IPS DF 6.9 (cell line): ENCODE results near the gene ATP6V1D.
A peak's percentile ranks its signal among the peaks of the same experiment; 100 is the strongest.
"Not testable (repeated sequence)": the region's sequence is repeated elsewhere in the genome, so short reads cannot be mapped to it uniquely, and the experiment has no call there.

Source experiments
- DNase-seq: peaks from one replicate; pipeline ENCODE4 v3.0.0-alpha.2; 2013; ENCODE audit warnings: low read depth, low spot score
- H3K27ac ChIP-seq: one replicate; pipeline ENCODE4 v1.5.1; 2013; ENCODE audit warnings: low read length, control low read depth
- H3K27me3 ChIP-seq: 2 replicates; pipeline ENCODE4 v1.6.1; 2013; ENCODE audit warnings: mild to moderate bottlenecking, low read length; ENCODE audit not compliant: control insufficient read depth, insufficient read depth
- H3K36me3 ChIP-seq: 2 replicates; pipeline ENCODE4 v1.6.1; 2013; ENCODE audit warnings: low read length; ENCODE audit not compliant: control insufficient read depth, insufficient read depth
- H3K4me1 ChIP-seq: 2 replicates; pipeline ENCODE4 v1.6.1; 2013; ENCODE audit warnings: low read length; ENCODE audit not compliant: control insufficient read depth, insufficient read depth
- H3K4me3 ChIP-seq: 2 replicates; pipeline ENCODE4 v1.5.1; 2013; ENCODE audit warnings: mild to moderate bottlenecking, low read length
- H3K9me3 ChIP-seq: 2 replicates; pipeline ENCODE4 v1.6.1; 2013; ENCODE audit warnings: low read length, inconsistent platforms; ENCODE audit not compliant: control insufficient read depth, insufficient read depth
- WGBS: extraction: QIAGEN DNeasy Blood & Tissue Kit; methylation state at CpG from one replicate; pipeline ENCODE4 v1.1.7; 2013; ENCODE audit warnings: mixed read lengths, missing lambda C conversion rate; ENCODE audit not compliant: insufficient read length, insufficient coverage; 5-methylcytosine and 5-hydroxymethylcytosine counted together

The ATP6V1D gene

DNA sequence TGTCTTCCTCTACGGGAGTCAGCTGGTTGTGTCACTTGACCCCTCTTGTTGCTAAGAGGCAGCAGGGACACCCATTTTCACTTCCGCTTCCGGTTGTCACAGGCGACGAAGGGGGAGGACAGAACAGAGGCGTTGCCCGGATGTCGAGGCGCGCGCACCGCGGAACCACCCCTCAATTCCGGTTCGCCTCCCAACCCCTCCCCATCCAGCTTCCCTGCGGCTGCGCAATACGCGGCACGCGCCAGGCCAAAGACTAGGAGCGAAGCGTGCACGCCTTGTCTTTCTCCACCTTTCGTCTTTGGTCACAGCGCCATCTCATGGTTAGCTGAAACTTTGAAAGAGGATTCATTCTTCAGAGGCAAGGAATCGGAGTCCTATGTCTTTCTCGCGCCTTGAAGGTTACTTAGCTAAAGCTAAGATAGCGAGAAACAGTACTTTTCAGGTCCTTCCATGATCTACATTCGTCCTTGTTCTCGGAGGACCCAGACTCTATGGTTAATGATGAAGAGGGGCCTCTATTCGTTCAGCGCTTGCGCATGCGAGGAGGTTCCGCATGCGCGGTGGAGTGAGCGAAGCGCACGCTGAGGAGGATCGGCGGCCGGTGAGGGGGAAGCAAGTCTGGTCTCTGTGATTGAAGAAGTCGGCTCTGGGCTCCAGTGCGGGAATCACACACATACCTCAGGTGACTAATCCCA is at the start of gene ATP6V1D, which contains the start of gene EIF2S1:
ATP6V1D (minus strand) TSS at position 30 of the 695 bp plus-strand sequence. CDS start 106 bp downstream, outside the sequence.
EIF2S1 (plus strand) TSS at position 554 of the 695 bp plus-strand sequence. CDS start 4,440 bp downstream, outside the sequence.
- no CpG with 5 or more reads among the region's 47 CpGs for WGBS
- H3K9me3 ChIP-seq: no peaks in the 10 kb centered on the region
- H3K27ac ChIP-seq: no peak within 1 kb of the TSS
- no peaks in the 10 kb centered on the region for H3K4me1 ChIP-seq
- no peaks in the 10 kb centered on the region for H3K36me3 ChIP-seq
- H3K27me3 ChIP-seq: no peaks in the 10 kb centered on the region
- peak; percentile 98 for DNase-seq
- H3K4me3 ChIP-seq: peak within 1 kb of the TSS; percentile 92

DNA sequence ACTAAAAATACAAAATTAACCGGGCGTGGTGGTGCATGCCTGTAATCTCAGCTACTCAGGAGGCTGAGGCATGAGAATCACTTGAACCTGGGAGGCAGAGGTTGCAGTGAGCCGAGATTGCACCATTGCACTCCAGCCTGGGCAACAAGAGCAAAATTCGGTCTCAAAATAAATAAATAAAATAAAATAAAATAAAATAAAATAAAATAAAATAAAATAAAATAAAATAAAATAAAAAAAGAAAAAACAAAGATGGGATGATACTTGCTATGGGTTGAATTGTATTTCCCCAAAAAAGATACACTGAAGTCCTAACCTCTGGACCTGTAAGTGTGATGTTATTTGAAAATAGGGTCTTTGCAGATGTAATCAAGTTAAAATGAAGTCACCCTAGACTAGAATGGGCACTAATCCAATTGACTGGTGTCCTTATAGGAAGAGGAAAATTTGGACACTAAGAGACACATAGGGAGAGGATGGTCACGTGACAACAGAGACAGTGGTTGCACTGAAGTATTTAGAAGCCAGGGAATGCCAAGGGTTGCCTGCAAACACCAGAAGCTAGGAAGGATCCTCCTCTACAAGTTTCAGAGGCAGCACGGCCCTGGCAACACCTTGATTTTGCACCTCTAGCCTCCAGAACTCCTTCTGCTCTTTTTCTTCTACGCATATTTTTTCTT is 48.7 kb upstream of the ATP6V1D start:
- H3K4me1 ChIP-seq, H3K4me3 ChIP-seq: not testable (repeated sequence)
- 100% methylated on average over 1 of the region's 7 CpGs for WGBS

DNA sequence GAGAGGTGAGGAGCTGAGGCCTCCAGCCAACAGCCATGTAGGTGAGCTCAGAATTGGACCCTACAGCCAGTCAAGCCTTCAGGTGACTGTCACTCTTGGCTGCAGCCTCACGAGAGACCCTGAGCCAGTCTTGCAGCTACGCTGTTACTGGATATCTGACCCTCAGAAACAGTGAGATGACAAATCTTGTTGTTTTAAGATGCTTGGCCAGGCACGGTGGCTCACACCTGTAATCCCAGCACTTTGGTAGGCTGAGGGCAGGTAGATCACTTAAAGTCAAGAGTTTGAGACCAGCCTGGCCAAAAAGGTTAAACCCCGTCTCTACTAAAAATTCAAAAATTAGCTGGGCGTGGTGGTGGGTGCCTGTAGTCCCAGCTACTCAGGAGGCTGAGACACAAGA is 46.2 kb upstream of the ATP6V1D start:
- Histone ChIP-seq H3K4me3 (no peak overlapping the region), H3K27me3 (no peaks in the 10 kb centered on the region), H3K27ac (no peak overlapping the region), H3K9me3 (no peaks in the 10 kb centered on the region), H3K4me1 (no peaks in the 10 kb centered on the region), H3K36me3 (no peaks in the 10 kb centered on the region)
- WGBS: no CpG with 5 or more reads among the region's 5 CpGs
- no peak for DNase-seq

More for the DNA sequence above, 48.7 kb upstream of the ATP6V1D start:
- H3K9me3 ChIP-seq, DNase-seq, H3K27ac ChIP-seq, H3K36me3 ChIP-seq: not testable (repeated sequence)
- H3K27me3 ChIP-seq: peaks cover 14% of the 10 kb centered on the region; the same call in 1 of the 2 replicates

DNA sequence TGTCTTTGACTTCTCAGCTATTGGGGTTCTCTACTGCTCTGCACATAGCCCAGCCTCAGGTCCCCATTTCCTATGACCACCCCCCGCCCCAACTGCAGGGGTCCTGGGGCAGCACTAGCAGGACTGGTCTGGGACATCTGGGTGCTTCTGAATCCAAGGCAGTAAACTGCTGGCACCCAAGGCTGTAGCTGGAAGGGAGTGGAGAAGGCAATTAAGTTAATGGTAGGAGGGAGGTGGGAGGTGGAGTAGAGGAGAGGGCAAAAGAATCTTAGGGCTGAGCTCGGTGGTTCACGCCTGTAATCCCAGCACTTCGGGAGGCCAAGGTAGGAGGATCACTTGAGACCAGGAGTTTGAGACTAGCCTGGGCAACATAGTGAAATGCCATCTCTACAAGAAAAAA is 40.8 kb upstream of the ATP6V1D start:
- Histone ChIP-seq H3K4me3 (no peak overlapping the region), H3K27ac (no peak overlapping the region), H3K27me3 (no peaks in the 10 kb centered on the region), H3K4me1 (no peaks in the 10 kb centered on the region), H3K9me3 (no peaks in the 10 kb centered on the region), H3K36me3 (no peaks in the 10 kb centered on the region)
- no CpG with 5 or more reads among the region's 4 CpGs for WGBS
- DNase-seq: no peak

DNA sequence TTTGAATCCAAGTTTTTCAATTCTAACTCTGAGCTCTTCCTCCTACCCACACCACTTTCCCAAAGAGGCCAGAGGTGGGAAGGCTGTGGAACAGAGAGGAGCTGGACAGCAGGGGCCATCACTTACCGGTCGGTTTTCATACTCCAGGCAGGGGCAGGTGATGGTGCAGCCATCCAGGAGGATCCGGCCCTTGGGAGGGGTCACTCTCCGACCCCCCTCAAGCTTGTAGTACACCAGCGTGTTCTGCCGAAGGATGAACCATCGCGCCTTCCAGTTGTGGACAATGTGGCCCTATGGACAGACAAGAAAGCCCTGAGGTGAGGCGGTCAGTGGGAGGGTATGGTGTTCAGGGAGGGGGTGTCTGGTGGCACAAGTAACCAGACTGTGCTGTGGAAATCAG is 37.9 kb upstream of the ATP6V1D start:
- no peak overlapping the region for H3K4me3 ChIP-seq
- H3K9me3 ChIP-seq: no peaks in the 10 kb centered on the region
- H3K36me3 ChIP-seq: no peaks in the 10 kb centered on the region
- no peaks in the 10 kb centered on the region for H3K27me3 ChIP-seq
- H3K4me1 ChIP-seq: no peaks in the 10 kb centered on the region
- no peak for DNase-seq
- WGBS: no CpG with 5 or more reads among the region's 9 CpGs
- H3K27ac ChIP-seq: no peak overlapping the region

DNA sequence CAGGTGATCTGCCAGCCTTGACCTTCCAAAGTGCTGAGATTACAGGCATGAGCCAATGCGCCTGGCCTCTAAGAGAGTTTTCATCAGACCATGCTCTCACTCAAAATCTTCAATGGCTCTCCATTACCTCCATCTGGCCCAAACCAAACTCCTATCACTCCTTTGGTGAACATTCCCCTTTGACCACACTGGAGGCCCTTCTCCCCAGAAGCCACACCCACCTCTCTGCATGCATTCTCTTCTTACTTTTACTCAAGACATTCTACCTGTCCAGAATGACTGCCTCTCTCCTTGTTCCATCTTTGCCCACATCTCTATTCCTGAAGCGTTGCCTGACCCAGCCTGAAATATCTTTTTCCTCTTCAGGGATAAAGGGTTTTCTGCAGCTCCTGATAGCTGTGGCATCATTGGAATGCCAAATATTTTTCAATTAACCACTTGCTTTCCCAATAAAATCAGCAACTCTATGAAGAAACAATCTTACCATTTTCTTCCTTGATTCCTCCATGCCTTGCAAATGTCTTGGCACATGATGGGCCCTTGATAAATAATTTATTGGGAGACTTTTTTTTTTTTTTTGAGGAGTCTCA is 36.9 kb upstream of the ATP6V1D start:
- no peaks in the 10 kb centered on the region for H3K4me1 ChIP-seq
- H3K4me3 ChIP-seq: no peak overlapping the region
- no CpG with 5 or more reads among the region's 2 CpGs for WGBS
- H3K27ac ChIP-seq: no peak overlapping the region
- no peaks in the 10 kb centered on the region for H3K36me3 ChIP-seq
- no peaks in the 10 kb centered on the region for H3K27me3 ChIP-seq
- no peak for DNase-seq
- H3K9me3 ChIP-seq: no peaks in the 10 kb centered on the region

DNA sequence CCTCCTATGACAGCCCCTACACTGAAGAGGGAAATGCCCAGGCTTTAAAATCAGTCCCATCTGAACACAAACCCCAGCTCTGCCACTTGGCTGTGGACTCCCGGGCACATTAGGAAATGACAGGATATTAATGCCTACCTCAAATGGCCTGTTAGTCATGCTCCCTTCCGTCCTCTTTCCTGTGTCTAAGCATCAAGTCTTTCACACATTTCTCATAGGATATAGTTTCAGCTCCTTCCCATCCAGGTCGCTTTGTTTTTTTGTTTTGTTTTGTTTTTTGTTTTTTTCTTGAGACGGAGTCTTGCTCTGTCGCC is 36.2 kb upstream of the ATP6V1D start:
- Histone ChIP-seq H3K9me3 (no peaks in the 10 kb centered on the region), H3K4me1 (no peaks in the 10 kb centered on the region), H3K27ac (no peak overlapping the region), H3K36me3 (no peaks in the 10 kb centered on the region), H3K4me3 (no peak overlapping the region), H3K27me3 (no peaks in the 10 kb centered on the region)
- no peak for DNase-seq
- no CpG with 5 or more reads among the region's 5 CpGs for WGBS

DNA sequence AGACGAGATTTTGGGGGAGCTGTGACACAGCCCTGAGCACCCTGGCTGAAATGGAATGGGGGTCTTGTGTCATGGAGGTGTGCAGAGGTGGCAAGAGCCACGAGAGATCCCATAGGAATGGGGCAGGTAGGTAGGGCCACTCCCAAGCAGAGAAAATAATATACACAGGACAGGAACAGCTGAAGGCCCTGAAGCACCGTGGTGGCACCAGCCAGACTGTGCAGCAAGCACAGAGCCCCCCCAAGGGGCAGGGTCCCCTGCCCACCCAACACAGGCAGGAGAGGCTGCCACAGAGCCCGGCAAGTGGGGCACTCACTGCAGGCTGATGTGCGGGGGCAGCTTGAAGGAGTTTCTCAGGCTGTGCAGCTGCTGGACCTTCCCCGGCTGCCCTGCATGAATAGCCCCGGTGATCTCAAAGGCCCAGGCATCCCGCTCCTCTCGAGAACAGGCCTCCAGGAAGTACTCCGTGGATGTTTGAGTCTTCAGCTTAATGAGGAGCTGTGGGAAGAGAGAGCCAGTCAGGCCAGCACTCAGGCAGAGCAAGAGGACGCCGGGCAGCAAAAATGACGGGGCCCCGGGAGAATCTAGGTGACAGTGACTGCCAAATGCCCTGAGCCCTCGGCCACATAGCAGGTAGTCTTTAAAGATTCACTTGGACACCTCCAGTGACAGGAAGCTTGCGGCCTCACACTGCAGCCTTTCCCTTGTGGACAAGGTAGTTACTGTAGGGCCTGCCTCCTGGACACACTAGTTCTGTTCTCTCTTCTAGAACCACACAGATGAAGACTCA is 35.7 kb upstream of the ATP6V1D start:
- Histone ChIP-seq H3K4me1 (no peaks in the 10 kb centered on the region), H3K9me3 (no peaks in the 10 kb centered on the region), H3K36me3 (no peaks in the 10 kb centered on the region), H3K27ac (no peak overlapping the region), H3K4me3 (no peak overlapping the region), H3K27me3 (no peaks in the 10 kb centered on the region)
- no CpG with 5 or more reads among the region's 16 CpGs for WGBS
- no peak for DNase-seq

DNA sequence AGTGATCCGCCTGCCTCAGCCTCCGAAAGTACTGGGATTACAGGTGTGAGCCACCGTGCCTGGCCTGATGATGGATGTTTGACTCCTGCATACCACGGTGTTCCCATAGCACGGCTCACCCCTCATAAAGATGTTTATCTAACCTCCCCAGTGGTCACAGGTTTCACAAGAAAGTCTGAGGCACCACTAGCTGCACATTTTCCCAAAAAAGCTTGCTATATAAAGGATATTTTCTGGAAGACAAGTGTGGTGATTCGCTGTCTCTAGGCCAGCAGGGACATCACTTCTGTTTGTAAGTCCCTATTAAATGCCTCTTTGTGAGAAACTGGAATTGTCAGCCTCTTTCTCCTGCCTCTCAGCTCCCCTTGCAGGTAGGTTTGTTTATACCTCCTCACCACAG is 34.1 kb upstream of the ATP6V1D start:
- WGBS: no CpG with 5 or more reads among the region's 6 CpGs
- Histone ChIP-seq H3K4me1 (no peaks in the 10 kb centered on the region), H3K36me3 (no peaks in the 10 kb centered on the region), H3K27ac (no peak overlapping the region), H3K4me3 (no peak overlapping the region), H3K27me3 (no peaks in the 10 kb centered on the region), H3K9me3 (no peaks in the 10 kb centered on the region)
- DNase-seq: no peak

DNA sequence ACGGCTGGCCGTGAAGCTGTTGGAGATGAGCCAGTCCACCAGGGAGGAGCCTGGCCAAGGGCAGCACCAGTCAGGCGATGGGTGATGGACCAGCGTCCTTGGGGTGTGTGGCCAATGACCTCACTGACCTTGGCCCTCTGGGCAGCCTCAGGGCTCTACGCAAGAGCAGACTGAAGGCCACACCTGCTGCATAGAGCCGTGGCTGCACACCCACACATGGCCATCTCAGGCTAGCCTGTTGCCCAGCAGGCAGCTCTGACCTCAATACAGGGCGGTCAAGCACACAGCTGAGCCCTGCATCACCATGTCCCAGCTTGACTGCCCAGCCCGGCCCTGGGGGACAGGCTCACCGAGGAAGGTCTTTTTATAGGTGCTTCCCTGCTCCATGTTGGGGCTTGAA is 33.2 kb upstream of the ATP6V1D start:
- no peak for DNase-seq
- H3K4me1 ChIP-seq: no peaks in the 10 kb centered on the region

More for the DNA sequence above, 33.2 kb upstream of the ATP6V1D start:
- no CpG with 5 or more reads among the region's 9 CpGs for WGBS
- no peak overlapping the region for H3K27ac ChIP-seq
- no peaks in the 10 kb centered on the region for H3K36me3 ChIP-seq
- no peak overlapping the region for H3K4me3 ChIP-seq
- H3K9me3 ChIP-seq: no peaks in the 10 kb centered on the region
- no peaks in the 10 kb centered on the region for H3K27me3 ChIP-seq
